Measurements from ENCODE around the gene EXOC3. TPM values are rescaled to one million over a fixed set of nuclear protein-coding genes. Genes with fewer than 3 reads are reported as not detected.
"Not testable (repeated sequence)": the region's sequence is repeated elsewhere in the genome, so short reads cannot be mapped to it uniquely, and the experiment has no call there.

Gene EXOC3
- total and polyA plus RNA-seq, 7 donors, result 18.6 to 68.7 (median 48.2) TPM

DNA sequence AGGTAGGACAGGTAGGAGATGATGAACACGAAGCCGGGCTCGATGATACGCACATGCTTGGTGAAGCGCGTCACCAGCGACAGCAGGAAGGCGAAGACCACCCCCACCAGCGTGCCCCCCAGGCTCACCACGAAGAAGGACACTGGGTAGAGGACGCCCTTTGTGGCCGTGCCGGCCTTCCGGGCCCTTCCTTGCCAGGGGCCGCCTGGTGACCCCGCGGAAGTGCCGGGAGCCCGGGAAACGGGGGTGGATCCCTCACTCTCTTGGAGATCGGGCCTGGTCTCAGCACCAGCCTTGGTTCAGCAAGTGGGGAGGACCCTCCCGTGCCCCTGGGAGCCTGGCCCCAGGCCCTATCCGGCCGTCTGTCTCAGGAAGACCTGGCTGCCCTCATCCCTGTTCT, 41.6 kb downstream of the EXOC3 start:
- Histone ChIP-seq H3K9me3 (no peaks in the 10 kb centered on the region), H3K27me3 (peaks cover 10 to 70% (median 43%) of the 10 kb centered on the region in 3 donors), H3K36me3 (no peaks in the 10 kb centered on the region), H3K4me1 (no peaks in the 10 kb centered on the region), H3K27ac (no peak overlapping the region), H3K4me3 (no peak overlapping the region)
- DNase-seq, result no peak
- TF ChIP-seq POLR2A (IDR thresholded peaks at IDR 0.05), result no peak
- intact Hi-C loops (cut with DNase I), result no loop called here
- WGBS, 2 donors, result 90 to 93% methylated on average over 24 of the region's 24 CpGs

- Histone ChIP-seq H3K4me1 (no peaks in the 10 kb centered on the region), H3K27me3 (peaks cover 9 to 63% (median 35%) of the 10 kb centered on the region in 3 donors), H3K36me3 (no peaks in the 10 kb centered on the region), H3K4me3 (no peak overlapping the region), H3K27ac (no peak overlapping the region), H3K9me3 (no peaks in the 10 kb centered on the region)
- no peak for TF ChIP-seq POLR2AphosphoS5 (IDR thresholded peaks at IDR 0.05)
- no peak for TF ChIP-seq EP300 (IDR thresholded peaks at IDR 0.05)
- TF ChIP-seq CTCF (IDR thresholded peaks at IDR 0.05), result no peak
- no peak for TF ChIP-seq POLR2A (IDR thresholded peaks at IDR 0.05)
- intact Hi-C loops (cut with DNase I), result no loop called here
- DNase-seq, result no peak
- WGBS, 2 donors, result 60 to 81% methylated on average over 29 of the region's 29 CpGs
Observed at GRCh38 chr5:485113-485945, 42.4 kb downstream of the EXOC3 start.

GRCh38 chr5:485946-486491, 43.0 kb downstream of the EXOC3 start:
- Histone ChIP-seq H3K4me3 (no peak overlapping the region), H3K27me3 (peaks cover 4 to 56% (median 30%) of the 10 kb centered on the region in 3 donors), H3K27ac (no peak overlapping the region), H3K9me3 (no peaks in the 10 kb centered on the region), H3K36me3 (no peaks in the 10 kb centered on the region), H3K4me1 (no peaks in the 10 kb centered on the region)
- intact Hi-C loops (cut with DNase I), result no loop called here
- TF ChIP-seq CTCF (IDR thresholded peaks at IDR 0.05), result no peak
- TF ChIP-seq EP300 (IDR thresholded peaks at IDR 0.05), result no peak
- TF ChIP-seq POLR2A (IDR thresholded peaks at IDR 0.05), result no peak
- TF ChIP-seq POLR2AphosphoS5 (IDR thresholded peaks at IDR 0.05), result no peak
- WGBS, 2 donors, result 35 to 43% methylated on average over 23 of the region's 23 CpGs
- no peak for DNase-seq

DNA sequence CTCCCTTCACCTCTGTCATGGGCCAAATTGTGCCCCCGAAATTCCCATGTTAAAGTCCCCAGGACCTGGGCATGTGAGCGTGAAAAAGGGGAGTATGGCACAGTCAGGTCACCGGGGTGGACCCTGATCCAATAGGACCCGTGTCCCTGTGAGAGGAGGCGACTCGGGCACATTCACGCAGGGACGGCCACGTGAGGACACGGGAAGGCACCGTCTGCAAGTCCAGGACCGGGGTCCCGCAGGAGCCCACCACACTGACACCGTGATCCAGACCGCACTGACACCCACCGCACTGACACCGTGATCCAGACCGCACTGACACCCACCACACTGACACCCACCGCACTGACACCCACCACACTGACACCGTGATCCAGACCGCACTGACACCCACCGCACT, 43.6 kb downstream of the EXOC3 start:
- H3K36me3 ChIP-seq; H3K9me3 ChIP-seq; H3K4me1 ChIP-seq; H3K4me3 ChIP-seq; H3K27ac ChIP-seq; intact Hi-C loops (cut with DNase I); DNase-seq: not testable (repeated sequence)
- WGBS, 2 donors, result 88 to 95% methylated on average over 18 of the region's 22 CpGs
- peaks cover 0 to 53% (median 24%) of the 10 kb centered on the region in 3 donors for H3K27me3 ChIP-seq

- Histone ChIP-seq H3K27me3 (peaks cover 0 to 53% (median 20%) of the 10 kb centered on the region in 3 donors), H3K36me3 (no peaks in the 10 kb centered on the region), H3K9me3 (no peaks in the 10 kb centered on the region), H3K4me3 (no peak overlapping the region), H3K4me1 (no peaks in the 10 kb centered on the region), H3K27ac (no peak overlapping the region)
- no peak for DNase-seq
- intact Hi-C loops (cut with DNase I), result no loop called here
- 88 to 92% methylated on average over 33 of the region's 33 CpGs for whole genome bisulfite sequencing, 2 donors
- TF ChIP-seq POLR2A (IDR thresholded peaks at IDR 0.05) (no peak), POLR2AphosphoS5 (IDR thresholded peaks at IDR 0.05) (no peak), CTCF (IDR thresholded peaks at IDR 0.05) (no peak), EP300 (IDR thresholded peaks at IDR 0.05) (no peak)
Observed at GRCh38 chr5:488241-488640, 45.3 kb downstream of the EXOC3 start.

All from sigmoid colon (tissue), 7 donors.